GM13976 (cell line): ENCODE results near the gene OSBPL5.

Experiments
- DNase-seq: peaks from one replicate; pipeline ENCODE4 v3.0.0; 2012; ENCODE audit warnings: low spot score
- CTCF ChIP-seq: IDR thresholded peaks from 2 replicates; pipeline ENCODE4 v1.5.1; 2012; ENCODE audit warnings: borderline replicate concordance, mild to moderate bottlenecking; ENCODE audit not compliant: insufficient read depth; ENCODE audit errors: extremely low read depth, missing control alignments, control extremely low read depth
- in situ Hi-C: fragments of 300-500 bp; cut with MboI; formaldehyde crosslinking; loops from one replicate; pipeline ENCODE4 v1.12.0; 2022; ENCODE audit warnings: low sequenced_read_pairs, mixed read lengths, inconsistent platforms; ENCODE audit not compliant: unreplicated experiment

Gene OSBPL5

DNA sequence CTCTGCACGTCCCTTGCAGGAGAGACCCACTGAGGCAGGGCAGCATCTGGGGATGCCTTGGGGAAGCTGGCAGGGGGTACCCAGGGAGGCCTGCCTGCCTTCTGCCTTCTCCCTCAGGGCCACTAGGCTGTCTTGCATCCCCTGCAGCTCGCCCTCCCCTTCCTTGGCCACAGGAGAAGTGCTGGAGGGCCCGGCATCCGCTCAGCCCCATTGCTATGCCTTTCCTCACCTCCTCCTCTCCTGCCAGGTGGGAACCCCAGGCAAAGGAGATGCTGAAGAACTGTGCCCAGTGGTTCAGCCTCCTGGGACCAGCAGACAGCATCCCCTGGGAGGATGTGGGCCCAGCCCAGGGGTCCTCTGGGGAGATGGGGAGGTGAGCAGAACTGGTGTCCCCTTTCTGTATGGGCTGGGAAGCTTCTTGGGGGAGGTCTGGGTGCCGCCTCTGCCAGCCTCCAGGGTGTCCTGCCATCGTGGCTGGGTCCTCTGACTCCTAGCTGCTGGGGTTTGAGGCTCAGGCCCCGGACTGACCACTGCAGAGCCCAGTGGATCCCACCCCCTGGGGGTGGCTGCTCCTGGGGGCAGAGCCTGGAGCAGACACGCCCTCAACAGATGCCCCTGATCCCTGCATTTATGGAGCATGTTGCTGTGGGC, 32.9 kb upstream of the OSBPL5 start:
- in situ Hi-C loops: no loop called here
- no peak for TF ChIP-seq CTCF
- no peak for DNase-seq

DNA sequence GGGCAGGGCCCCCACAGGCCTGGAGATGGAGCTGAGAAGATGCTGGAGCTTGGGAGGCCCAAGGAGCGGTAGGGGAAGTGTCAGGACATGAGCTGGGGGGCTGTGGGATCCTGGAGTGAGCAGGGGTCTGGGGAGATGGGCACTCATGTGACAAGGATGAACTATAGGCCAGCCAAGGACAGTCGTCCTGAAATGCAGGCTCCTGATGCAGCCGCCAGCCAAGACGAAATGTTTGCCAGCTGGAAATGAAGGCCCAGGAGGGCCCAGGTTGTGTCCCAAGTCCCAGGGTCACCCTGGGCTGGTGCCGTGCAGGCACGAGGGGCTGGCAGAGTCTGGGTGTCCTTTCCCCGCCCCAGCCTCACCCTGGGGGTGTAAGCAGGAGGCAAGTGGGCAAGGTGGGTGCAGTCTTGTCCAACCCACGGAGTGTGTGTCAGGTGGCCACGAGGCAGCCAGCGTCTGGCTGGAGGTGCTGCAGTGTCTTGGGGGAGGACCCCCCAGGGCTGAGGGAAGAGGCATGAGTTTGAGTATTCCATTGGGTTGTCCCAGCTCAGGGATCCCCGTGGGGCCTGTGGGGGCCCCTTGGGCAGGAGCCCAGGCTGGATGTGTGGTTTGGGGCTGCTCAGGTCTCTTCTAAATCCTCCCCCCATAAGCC, 32.1 kb upstream of the OSBPL5 start:
- TF ChIP-seq CTCF: no peak
- no peak for DNase-seq
- in situ Hi-C loops: no loop called here

GRCh38 chr11:3196161-3197043, 31.3 kb upstream of the OSBPL5 start:
- in situ Hi-C loops: no loop called here
- no peak for DNase-seq
- no peak for TF ChIP-seq CTCF

- TF ChIP-seq CTCF: no peak
- in situ Hi-C loops: no loop called here
- no peak for DNase-seq
Observed at GRCh38 chr11:3195251-3196160, 30.4 kb upstream of the OSBPL5 start.

DNA sequence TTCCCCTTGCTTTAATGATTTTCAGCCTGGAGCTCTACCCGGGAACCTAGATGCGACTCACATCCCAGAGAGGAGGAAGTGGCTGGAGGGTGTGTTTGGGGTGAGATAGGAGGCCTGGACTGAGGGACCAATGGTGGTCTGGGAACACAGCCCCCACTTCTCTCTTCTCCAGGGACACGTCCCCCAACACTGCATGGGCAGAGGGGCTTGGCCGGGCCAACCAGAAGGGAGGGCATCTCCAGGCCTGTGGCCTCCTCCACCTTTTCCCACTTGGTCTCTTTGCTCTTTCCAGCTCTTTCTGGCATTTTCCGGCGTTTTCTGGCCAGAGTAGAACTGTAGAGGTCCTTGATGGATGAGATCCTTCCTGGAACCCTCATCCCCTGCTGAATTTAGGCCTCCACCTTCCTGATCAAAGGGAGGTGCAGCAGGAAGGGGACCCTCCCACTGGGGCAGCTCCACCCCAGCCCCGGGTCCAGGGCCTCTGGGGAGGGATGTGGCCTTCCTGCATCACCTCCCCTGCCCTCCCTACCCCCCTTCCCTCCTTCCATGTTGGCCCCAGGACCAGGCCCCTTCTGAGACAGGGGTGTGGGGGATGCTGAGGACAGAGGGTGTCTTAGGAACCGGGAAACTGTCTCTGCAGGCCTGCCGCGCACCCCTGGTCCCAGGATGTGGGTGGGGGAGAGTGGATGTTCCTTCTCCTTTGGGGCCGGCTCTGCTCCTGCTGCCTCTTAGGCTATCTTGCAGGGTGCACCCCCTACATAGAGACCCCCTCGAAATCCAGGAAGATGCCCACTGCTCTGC, 29.1 kb upstream of the OSBPL5 start:
- in situ Hi-C loops: no loop called here
- DNase-seq: no peak
- no peak for TF ChIP-seq CTCF
